Caco-2 (cell line): ENCODE data around the gene BEX4. TPM values are rescaled to one million over a fixed set of nuclear protein-coding genes. Genes with fewer than 3 reads are reported as not detected.
"Not testable (repeated sequence)": the region's sequence is repeated elsewhere in the genome, so short reads cannot be mapped to it uniquely, and the experiment has no call there.

Experiments used
- BruUV-seq: library from RNA; stranded (reverse); fragments of 400-500 nt; replicated peaks from 2 replicates; lab custom pipeline; 2021; lab: Mats Ljungman, UMichigan
- CTCF ChIA-PET: fragments of 300-600 bp; sonication (Branson Sonifier 250); formaldehyde crosslinking; loops from one replicate; lab custom pipeline; 2022; ENCODE audit warnings: antibody characterized with exemption; lab: Charles Lee
- POLR2A ChIA-PET: fragments of 300-600 bp; sonication (Branson Sonifier 250); formaldehyde crosslinking; loops from one replicate; lab custom pipeline; 2022; ENCODE audit warnings: antibody characterized with exemption; lab: Charles Lee
- DNase-seq, 2 experiments: peaks; one replicate each; pipeline versions ENCODE4 v3.0.0 to v3.0.0-alpha.2; 2020 to 2022
- H3K27me3 ChIP-seq: replicated peaks from 2 replicates; pipeline ENCODE4 v1.6.0; 2011; ENCODE audit warnings: low read length; ENCODE audit not compliant: control insufficient read depth, insufficient read depth
- H3K36me3 ChIP-seq: 2 replicates; pipeline ENCODE4 v1.5.1; 2011; ENCODE audit warnings: low read length; ENCODE audit not compliant: control insufficient read depth, insufficient read depth
- H3K4me1 ChIP-seq: fragments of 250-450 bp; sonication (Bioruptor Pico); 2 replicates; pipeline ENCODE4 v1.5.1; 2020; ENCODE audit warnings: mild to moderate bottlenecking
- H3K4me3 ChIP-seq: 2 replicates; pipeline ENCODE4 v1.5.1; 2011; ENCODE audit warnings: low read depth, mild to moderate bottlenecking, control low read depth, low read length
- H3K9me3 ChIP-seq: fragments of 250-450 bp; sonication (Bioruptor Pico); 2 replicates; pipeline ENCODE4 v1.5.1; 2020; ENCODE audit warnings: mild to moderate bottlenecking, moderate library complexity
- H3K27ac Mint-ChIP-seq: one replicate; pipeline ENCODE4 v1.8.0; 2022; ENCODE audit warnings: mixed read lengths; ENCODE audit not compliant: unreplicated experiment
- H3K27me3 Mint-ChIP-seq: one replicate; pipeline ENCODE4 v1.8.0; 2022; ENCODE audit warnings: mixed read lengths; ENCODE audit not compliant: insufficient read depth, unreplicated experiment
- H3K36me3 Mint-ChIP-seq: one replicate; pipeline ENCODE4 v1.8.0; 2022; ENCODE audit warnings: mild to moderate bottlenecking, mixed read lengths; ENCODE audit not compliant: insufficient read depth, unreplicated experiment
- H3K4me1 Mint-ChIP-seq: one replicate; pipeline ENCODE4 v1.8.0; 2022; ENCODE audit warnings: low read depth, mixed read lengths; ENCODE audit not compliant: unreplicated experiment
- H3K4me3 Mint-ChIP-seq: one replicate; pipeline ENCODE4 v1.8.0; 2022; ENCODE audit warnings: mild to moderate bottlenecking, moderate library complexity, mixed read lengths; ENCODE audit not compliant: unreplicated experiment
- H3K9me3 Mint-ChIP-seq: one replicate; pipeline ENCODE4 v1.8.0; 2022; ENCODE audit warnings: mixed read lengths; ENCODE audit not compliant: unreplicated experiment
- intact Hi-C: fragments of 100-400 bp; cut with micrococcal nuclease; formaldehyde crosslinking; loops from one replicate; pipeline ENCODE4 v1.10.0; 2022; ENCODE audit not compliant: unreplicated experiment
- total RNA-seq: library from RNA; stranded (reverse); gene quantifications from 2 replicates; pipeline ENCODE4 v1.2.3, GENCODE V29; 2022
- TF ChIP-seq, protein P1 (sequence below), 2 experiments: fragments of 200-600 bp in 1 of 2; IDR thresholded peaks; 1 replicate in 1 of 2; 2 replicates in 1 of 2; pipeline versions ENCODE4 v1.5.1 to v1.8.0; 2011 to 2022; ENCODE audit warnings: antibody characterized with exemption in 1 of 2, control low read depth in 1 of 2, inconsistent platforms in 1 of 2, low read depth in 1 of 2, low read length in 1 of 2, mild to moderate bottlenecking in 1 of 2, moderate library complexity in 1 of 2; ENCODE audit not compliant: insufficient read depth in 1 of 2, severe bottlenecking in 1 of 2, unreplicated experiment in 1 of 2

BEX4 gene
- total RNA-seq, 1 experiment from 2014 or later, result 2.2 TPM

DNA sequence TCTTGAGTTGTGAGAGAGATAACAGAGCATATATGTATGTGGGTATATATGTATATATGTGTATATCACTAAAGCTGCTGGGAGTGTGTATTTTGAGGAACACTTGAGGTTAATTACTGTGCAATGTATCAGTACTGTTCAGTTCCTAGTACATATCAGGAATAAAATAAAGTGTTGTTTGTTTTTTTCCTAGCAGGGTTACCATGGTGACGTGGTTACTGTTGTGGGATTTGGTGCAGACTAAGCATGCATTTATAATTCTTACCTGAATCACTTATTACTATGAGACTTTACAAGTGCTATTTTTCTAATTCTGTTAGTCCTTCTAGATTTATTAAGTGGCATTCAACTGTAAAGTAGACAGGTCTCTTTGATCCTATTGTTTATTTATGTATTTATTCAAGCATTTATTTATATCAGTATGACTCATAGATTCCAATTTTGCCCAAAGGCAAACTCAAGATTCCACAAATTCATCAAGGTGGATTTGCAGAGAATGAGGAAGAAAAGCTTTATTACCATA lies 26.9 kb upstream of the BEX4 start:
- ChIA-PET CTCF (no interaction called here), POLR2A (no interaction called here)
- Histone ChIP-seq H3K4me1 (no peaks in the 10 kb centered on the region), H3K9me3 (no peaks in the 10 kb centered on the region), H3K4me3 (no peak overlapping the region), H3K36me3 (no peaks in the 10 kb centered on the region), H3K27me3 (no peaks in the 10 kb centered on the region)
- H3K4me3 Mint-ChIP-seq, result no peak overlapping the region
- no peaks in the 10 kb centered on the region for H3K36me3 Mint-ChIP-seq
- no peaks in the 10 kb centered on the region for H3K4me1 Mint-ChIP-seq
- intact Hi-C loops, result no loop called here
- TF ChIP-seq, protein P1, sequence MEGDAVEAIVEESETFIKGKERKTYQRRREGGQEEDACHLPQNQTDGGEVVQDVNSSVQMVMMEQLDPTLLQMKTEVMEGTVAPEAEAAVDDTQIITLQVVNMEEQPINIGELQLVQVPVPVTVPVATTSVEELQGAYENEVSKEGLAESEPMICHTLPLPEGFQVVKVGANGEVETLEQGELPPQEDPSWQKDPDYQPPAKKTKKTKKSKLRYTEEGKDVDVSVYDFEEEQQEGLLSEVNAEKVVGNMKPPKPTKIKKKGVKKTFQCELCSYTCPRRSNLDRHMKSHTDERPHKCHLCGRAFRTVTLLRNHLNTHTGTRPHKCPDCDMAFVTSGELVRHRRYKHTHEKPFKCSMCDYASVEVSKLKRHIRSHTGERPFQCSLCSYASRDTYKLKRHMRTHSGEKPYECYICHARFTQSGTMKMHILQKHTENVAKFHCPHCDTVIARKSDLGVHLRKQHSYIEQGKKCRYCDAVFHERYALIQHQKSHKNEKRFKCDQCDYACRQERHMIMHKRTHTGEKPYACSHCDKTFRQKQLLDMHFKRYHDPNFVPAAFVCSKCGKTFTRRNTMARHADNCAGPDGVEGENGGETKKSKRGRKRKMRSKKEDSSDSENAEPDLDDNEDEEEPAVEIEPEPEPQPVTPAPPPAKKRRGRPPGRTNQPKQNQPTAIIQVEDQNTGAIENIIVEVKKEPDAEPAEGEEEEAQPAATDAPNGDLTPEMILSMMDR (IDR thresholded peaks at IDR 0.05; ENCODE audit: insufficient read depth in 1 of 2, low read depth in 1 of 2, low read length in 1 of 2, severe bottlenecking in 1 of 2, unreplicated experiment in 1 of 2), result no peak
- no peak overlapping the region for H3K27ac Mint-ChIP-seq
- no peaks in the 10 kb centered on the region for H3K9me3 Mint-ChIP-seq
- BruUV-seq, result no TSS peak
- peaks cover 4% of the 10 kb centered on the region for H3K27me3 Mint-ChIP-seq
- DNase-seq, result no peak

DNA sequence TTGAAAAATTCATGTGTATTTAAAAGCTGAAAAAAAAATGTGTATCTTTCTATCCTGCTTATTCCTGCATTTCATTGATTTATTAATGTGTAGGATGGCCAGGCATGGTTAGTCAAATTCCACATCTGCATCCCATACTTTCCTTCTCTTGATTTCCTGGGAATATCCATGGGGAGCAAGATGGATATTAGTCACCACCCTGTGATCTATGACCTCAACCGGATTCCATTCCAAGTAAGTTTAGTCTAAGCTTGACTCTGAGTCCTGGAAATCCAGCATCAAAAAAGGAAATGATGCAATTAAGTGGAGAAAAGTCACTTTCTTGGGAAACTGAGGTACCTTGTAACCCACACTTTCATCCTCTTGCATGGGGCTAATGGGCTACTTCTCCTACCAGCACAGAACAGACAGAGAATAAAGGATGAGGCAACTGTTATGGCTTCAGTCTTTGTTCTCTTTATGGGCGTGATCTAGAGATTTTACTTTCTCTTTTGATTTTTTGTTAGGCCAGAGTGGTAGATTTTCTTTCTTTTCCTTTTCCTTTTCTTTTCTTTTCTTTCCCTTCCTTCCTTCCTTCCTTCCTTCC lies 17.1 kb upstream of the BEX4 start:
- Histone ChIP-seq H3K4me3 (no peak overlapping the region), H3K9me3 (no peaks in the 10 kb centered on the region), H3K36me3 (no peaks in the 10 kb centered on the region), H3K4me1 (no peaks in the 10 kb centered on the region), H3K27me3 (no peaks in the 10 kb centered on the region)
- H3K27me3 Mint-ChIP-seq, result no peaks in the 10 kb centered on the region
- TF ChIP-seq, protein P1 (IDR thresholded peaks at IDR 0.05; ENCODE audit: insufficient read depth in 1 of 2, low read depth in 1 of 2, low read length in 1 of 2, severe bottlenecking in 1 of 2, unreplicated experiment in 1 of 2), result no peak
- no peaks in the 10 kb centered on the region for H3K4me1 Mint-ChIP-seq
- ChIA-PET POLR2A (no interaction called here), CTCF (no interaction called here)
- H3K36me3 Mint-ChIP-seq, result no peaks in the 10 kb centered on the region
- DNase-seq, result no peak
- H3K27ac Mint-ChIP-seq, result no peak overlapping the region
- H3K9me3 Mint-ChIP-seq, result no peaks in the 10 kb centered on the region
- BruUV-seq, result no TSS peak
- H3K4me3 Mint-ChIP-seq, result no peak overlapping the region
- intact Hi-C loops, result no loop called here

DNA sequence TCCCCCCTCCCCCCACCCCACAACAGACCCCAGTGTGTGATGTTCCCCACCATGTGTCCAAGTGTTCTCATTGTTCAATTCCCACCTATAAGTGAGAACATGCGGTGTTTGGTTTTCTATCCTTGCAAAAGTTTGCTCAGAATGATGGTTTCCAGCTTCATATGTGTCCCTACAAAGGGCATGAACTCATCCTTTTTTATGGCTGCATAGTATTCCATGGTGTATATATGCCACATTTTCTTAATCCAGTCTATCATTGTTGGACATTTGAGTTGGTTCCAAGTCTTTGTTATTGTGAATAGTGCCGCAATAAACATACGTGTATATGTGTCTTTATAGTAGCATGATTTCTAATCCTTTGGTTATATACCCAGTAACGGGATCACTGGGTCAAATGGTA lies 16.2 kb upstream of the BEX4 start:
- H3K4me1 Mint-ChIP-seq, H3K27ac Mint-ChIP-seq, H3K4me1 ChIP-seq, H3K4me3 Mint-ChIP-seq, intact Hi-C loops, DNase-seq, H3K36me3 ChIP-seq, H3K4me3 ChIP-seq, H3K27me3 ChIP-seq, POLR2A ChIA-PET, BruUV-seq, H3K36me3 Mint-ChIP-seq, H3K9me3 ChIP-seq, H3K9me3 Mint-ChIP-seq, CTCF ChIA-PET, H3K27me3 Mint-ChIP-seq: not testable (repeated sequence)
